Ascending aorta (tissue), 2 donors: ENCODE results near the gene PLCH2. TPM values are rescaled to one million over a fixed set of nuclear protein-coding genes. Genes with fewer than 3 reads are reported as not detected.
"Not testable (repeated sequence)": the region's sequence is repeated elsewhere in the genome, so short reads cannot be mapped to it uniquely, and the experiment has no call there.

Source experiments
- DNase-seq, 2 donors: peaks; one replicate each; pipeline ENCODE4 v3.0.0-alpha.2; 2019; ENCODE audit warnings: low spot score in 2 of 2
- H3K27ac ChIP-seq, 2 donors: fragments of 200-600 bp; sonication (generic); one replicate each; pipeline ENCODE4 v1.5.1; 2016 to 2017; ENCODE audit warnings: mild to moderate bottlenecking in 1 of 2
- H3K27me3 ChIP-seq: fragments of 200-600 bp; sonication (generic); one replicate; pipeline ENCODE4 v1.5.1; 2017
- H3K36me3 ChIP-seq, 2 donors: fragments of 200-600 bp; sonication (generic); one replicate each; pipeline ENCODE4 v1.5.1; 2016
- H3K4me1 ChIP-seq, 2 donors: fragments of 200-600 bp; sonication (generic); one replicate each; pipeline ENCODE4 v1.5.1; 2016 to 2017; ENCODE audit warnings: mild to moderate bottlenecking in 1 of 2
- H3K4me3 ChIP-seq, 2 donors: fragments of 200-600 bp; sonication (generic); one replicate each; pipeline ENCODE4 v1.5.1; 2016 to 2017; ENCODE audit warnings: mild to moderate bottlenecking in 1 of 2
- H3K9me3 ChIP-seq, 2 donors: fragments of 200-600 bp; sonication (generic); one replicate each; pipeline ENCODE4 v1.5.1; 2016
- CTCF ChIP-seq, 3 experiments: fragments of 200-600 bp in 2 of 3; fragments of 450-650 bp in 1 of 3; sonication (generic) in 2 of 3; IDR thresholded peaks; one replicate each; pipeline ENCODE4 v1.5.1; 2016 to 2019; ENCODE audit warnings: antibody characterized with exemption in 3 of 3, mild to moderate bottlenecking in 1 of 3, moderate library complexity in 1 of 3
- intact Hi-C: fragments of 100-400 bp; cut with DNase I; formaldehyde crosslinking; loops from one replicate; pipeline ENCODE4 v1.15.1; 2023
- total RNA-seq: library from RNA; depleted of rRNA; stranded (reverse); fragments of >200 nt; gene quantifications from one replicate; pipeline ENCODE4 v1.1.0, GENCODE V29; 2016

PLCH2 gene
- total RNA-seq, 1 donor from 2014 or later, result not detected

DNA sequence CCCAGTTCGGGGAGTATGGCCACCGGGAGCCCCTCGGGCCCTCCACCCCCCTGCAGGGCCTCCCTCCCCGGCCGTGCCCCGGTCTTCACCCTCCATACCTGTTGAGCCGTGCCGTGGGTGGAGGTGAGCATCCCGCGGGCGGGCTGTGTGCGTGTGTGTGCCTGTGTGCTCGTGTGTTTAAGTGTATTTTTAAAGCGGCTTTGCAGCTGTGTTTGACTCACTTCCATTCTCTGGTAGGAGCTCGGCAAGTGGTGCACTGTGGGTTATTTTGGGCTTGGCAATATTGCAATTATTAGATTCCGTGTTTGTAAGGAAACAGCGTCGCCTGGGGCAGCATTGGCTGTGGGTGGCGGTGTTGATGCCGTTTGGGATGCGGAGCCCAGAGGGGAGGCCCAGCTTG is 20.3 kb upstream of the PLCH2 start:
- TF ChIP-seq CTCF (IDR thresholded peaks at IDR 0.05), result no peak
- Histone ChIP-seq H3K27me3 (peaks cover 14% of the 10 kb centered on the region), H3K9me3 (no peaks in the 10 kb centered on the region), H3K36me3 (no peaks in the 10 kb centered on the region), H3K27ac (no peak overlapping the region), H3K4me3 (no peak overlapping the region), H3K4me1 (no peaks in the 10 kb centered on the region)
- intact Hi-C loops, result no loop called here
- DNase-seq, result no peak

DNA sequence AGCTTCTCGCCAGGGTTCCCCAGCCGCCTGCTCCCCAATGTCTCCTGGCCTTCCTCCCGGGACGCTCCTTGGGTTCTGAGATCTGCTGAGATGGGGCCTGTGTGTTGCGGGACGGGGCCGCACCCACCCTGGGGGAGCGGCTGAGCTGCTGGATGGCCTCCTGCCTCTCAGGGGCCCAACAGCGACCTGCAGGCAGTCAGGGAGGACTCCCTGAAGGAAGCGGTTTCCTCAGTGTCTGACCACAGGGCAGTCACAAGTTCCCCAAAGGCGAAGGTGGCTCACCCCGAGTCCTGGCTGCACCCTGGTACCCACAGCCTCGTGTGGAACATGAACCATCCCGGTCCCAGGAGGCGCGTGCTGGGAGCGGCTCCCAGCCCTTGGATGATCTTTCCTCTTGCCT is 18.6 kb upstream of the PLCH2 start:
- intact Hi-C loops, result no loop called here
- Histone ChIP-seq H3K36me3 (no peaks in the 10 kb centered on the region), H3K27me3 (peaks cover 11% of the 10 kb centered on the region), H3K4me3 (no peak overlapping the region), H3K27ac (no peak overlapping the region), H3K4me1 (no peaks in the 10 kb centered on the region), H3K9me3 (no peaks in the 10 kb centered on the region)
- no peak for TF ChIP-seq CTCF (IDR thresholded peaks at IDR 0.05)
- DNase-seq, result no peak

GRCh38 chr1:2458687-2459086 is 17.4 kb upstream of the PLCH2 start:
- Histone ChIP-seq H3K9me3 (no peaks in the 10 kb centered on the region), H3K4me1 (no peaks in the 10 kb centered on the region), H3K4me3 (no peak overlapping the region), H3K36me3 (no peaks in the 10 kb centered on the region), H3K27me3 (peaks cover 5% of the 10 kb centered on the region), H3K27ac (no peak overlapping the region)
- TF ChIP-seq CTCF (IDR thresholded peaks at IDR 0.05), result no peak
- DNase-seq, result no peak
- intact Hi-C loops, result no loop called here

GRCh38 chr1:2459102-2459753 is 16.9 kb upstream of the PLCH2 start:
- DNase-seq, H3K27ac ChIP-seq, H3K9me3 ChIP-seq, H3K4me1 ChIP-seq, H3K27me3 ChIP-seq, intact Hi-C loops, H3K4me3 ChIP-seq, H3K36me3 ChIP-seq: not testable (repeated sequence)

DNA sequence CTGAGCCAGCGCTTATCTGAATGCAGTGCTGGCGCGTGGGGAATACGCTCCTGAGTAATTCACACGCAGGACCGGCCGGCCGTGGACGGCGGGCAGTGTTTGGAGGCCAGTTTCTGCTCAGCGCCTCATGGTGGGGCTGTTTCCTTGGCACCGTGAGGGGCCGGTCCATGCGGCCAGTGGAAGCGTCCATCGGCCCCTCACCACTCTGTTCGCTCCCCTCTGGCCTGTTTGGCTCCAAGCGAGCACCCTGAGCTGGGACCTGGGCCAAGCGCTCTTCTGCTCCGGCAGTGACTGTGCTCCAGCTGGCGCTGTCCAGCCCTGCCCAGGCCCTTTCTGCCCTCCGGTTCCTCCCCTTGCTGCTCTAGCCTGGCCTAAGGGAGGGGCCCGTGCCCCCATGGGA is 16.3 kb upstream of the PLCH2 start:
- intact Hi-C loops, result no loop called here
- Histone ChIP-seq H3K9me3 (no peaks in the 10 kb centered on the region), H3K36me3 (no peaks in the 10 kb centered on the region), H3K4me3 (no peak overlapping the region), H3K4me1 (no peaks in the 10 kb centered on the region), H3K27me3 (no peaks in the 10 kb centered on the region), H3K27ac (no peak overlapping the region)
- no peak for TF ChIP-seq CTCF (IDR thresholded peaks at IDR 0.05)
- DNase-seq, result no peak

DNA sequence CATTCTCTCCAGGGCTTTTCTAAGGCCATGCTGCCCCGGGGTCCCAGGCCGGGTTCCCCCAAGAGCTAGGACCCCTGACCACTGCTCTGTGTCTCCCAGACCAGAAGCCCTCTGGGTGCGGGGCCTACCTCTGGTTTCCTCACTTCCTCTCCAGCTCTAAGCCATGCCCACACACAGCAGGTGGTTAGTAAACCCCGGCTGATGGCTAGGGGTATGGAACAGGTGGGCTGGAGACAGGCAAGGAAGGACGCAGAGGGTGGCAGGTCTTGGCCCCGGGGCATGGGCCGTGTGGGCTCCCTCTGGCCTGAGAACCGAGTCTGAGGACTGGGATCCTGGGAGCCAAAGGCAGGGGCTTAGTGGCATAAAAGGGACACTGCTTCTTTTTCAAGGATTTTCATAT is 15.9 kb upstream of the PLCH2 start:
- no peaks in the 10 kb centered on the region for H3K27me3 ChIP-seq
- DNase-seq, result no peak
- TF ChIP-seq CTCF (IDR thresholded peaks at IDR 0.05), result no peak
- H3K4me1 ChIP-seq, result no peaks in the 10 kb centered on the region
- H3K4me3 ChIP-seq, result no peak overlapping the region
- H3K36me3 ChIP-seq, result no peaks in the 10 kb centered on the region
- no peak overlapping the region for H3K27ac ChIP-seq
- intact Hi-C loops, result no loop called here
- no peaks in the 10 kb centered on the region for H3K9me3 ChIP-seq
